Measurements from ENCODE around the gene GPC5. TPM values are rescaled to one million over a fixed set of nuclear protein-coding genes. Genes with fewer than 3 reads are reported as not detected.

Gene GPC5
- total RNA-seq, 3 donors from 2014 or later, result 0.51 to 1.2 TPM; not detected in 1

DNA sequence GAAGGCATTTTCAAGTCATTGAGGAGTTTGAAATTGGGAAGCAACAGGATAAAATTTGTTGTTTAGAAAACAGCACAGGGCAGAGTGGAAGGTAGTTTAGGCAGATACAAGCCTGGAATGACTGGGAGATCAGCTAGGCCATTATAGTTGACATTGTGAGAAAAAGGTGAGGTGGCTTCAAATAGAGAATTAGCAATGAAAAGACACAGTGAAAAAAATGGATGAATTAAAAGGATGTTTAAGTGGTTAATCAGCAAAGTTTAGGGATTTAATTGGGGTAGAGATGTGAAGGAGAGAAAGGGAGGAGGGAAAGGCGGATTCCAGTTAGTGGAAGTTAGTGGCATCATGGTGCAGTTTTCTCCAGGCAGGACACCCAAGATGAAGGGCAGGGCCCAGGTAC, 1257.7 kb downstream of the GPC5 start:
- TF ChIP-seq, protein P1, sequence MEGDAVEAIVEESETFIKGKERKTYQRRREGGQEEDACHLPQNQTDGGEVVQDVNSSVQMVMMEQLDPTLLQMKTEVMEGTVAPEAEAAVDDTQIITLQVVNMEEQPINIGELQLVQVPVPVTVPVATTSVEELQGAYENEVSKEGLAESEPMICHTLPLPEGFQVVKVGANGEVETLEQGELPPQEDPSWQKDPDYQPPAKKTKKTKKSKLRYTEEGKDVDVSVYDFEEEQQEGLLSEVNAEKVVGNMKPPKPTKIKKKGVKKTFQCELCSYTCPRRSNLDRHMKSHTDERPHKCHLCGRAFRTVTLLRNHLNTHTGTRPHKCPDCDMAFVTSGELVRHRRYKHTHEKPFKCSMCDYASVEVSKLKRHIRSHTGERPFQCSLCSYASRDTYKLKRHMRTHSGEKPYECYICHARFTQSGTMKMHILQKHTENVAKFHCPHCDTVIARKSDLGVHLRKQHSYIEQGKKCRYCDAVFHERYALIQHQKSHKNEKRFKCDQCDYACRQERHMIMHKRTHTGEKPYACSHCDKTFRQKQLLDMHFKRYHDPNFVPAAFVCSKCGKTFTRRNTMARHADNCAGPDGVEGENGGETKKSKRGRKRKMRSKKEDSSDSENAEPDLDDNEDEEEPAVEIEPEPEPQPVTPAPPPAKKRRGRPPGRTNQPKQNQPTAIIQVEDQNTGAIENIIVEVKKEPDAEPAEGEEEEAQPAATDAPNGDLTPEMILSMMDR (IDR thresholded peaks at IDR 0.05), result no peak
- no peaks in the 10 kb centered on the region for H3K4me1 ChIP-seq (ENCODE audit: low read depth)
- no peaks in the 10 kb centered on the region for H3K36me3 ChIP-seq (ENCODE audit: low read depth)
- ATAC-seq (no peak), DNase-seq (no peak)
- intact Hi-C loops (cut with DNase I, micrococcal nuclease), result no loop called here
- H3K4me3 ChIP-seq, result no peak overlapping the region
- no peaks in the 10 kb centered on the region for H3K9me3 ChIP-seq

GRCh38 chr13:92656648-92657047, 1258.2 kb downstream of the GPC5 start:
- Histone ChIP-seq H3K4me3 (no peak overlapping the region), H3K36me3 (ENCODE audit: low read depth) (no peaks in the 10 kb centered on the region), H3K4me1 (ENCODE audit: low read depth) (no peaks in the 10 kb centered on the region), H3K9me3 (no peaks in the 10 kb centered on the region)
- TF ChIP-seq, protein P1 (IDR thresholded peaks at IDR 0.05), result no peak
- DNase-seq (no peak), ATAC-seq (no peak)
- intact Hi-C loops (cut with DNase I, micrococcal nuclease), result no loop called here

DNA sequence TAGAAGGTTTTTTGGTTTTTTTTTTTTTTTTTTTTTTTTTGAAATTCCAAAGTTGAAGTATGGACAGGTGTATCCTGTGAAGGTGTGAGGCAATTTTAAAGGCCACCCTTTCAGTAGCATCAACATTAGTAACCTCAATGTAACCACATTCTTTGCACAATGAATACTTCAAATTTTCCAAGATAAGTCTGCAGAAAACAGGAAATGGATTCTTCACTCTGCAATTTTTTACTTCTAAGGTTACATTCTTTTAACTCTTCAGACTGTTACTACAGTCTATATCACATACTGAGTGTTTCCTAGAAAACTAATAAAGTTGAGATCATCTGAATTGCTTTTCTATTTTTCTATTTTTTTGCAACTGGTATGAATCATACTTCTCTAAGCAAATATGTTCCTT, 1259.1 kb downstream of the GPC5 start:
- Histone ChIP-seq H3K4me1 (ENCODE audit: low read depth) (no peaks in the 10 kb centered on the region), H3K36me3 (ENCODE audit: low read depth) (no peaks in the 10 kb centered on the region), H3K4me3 (no peak overlapping the region), H3K9me3 (no peaks in the 10 kb centered on the region)
- ATAC-seq, result no peak
- intact Hi-C loops (cut with DNase I, micrococcal nuclease), result no loop called here
- TF ChIP-seq, protein P1 (IDR thresholded peaks at IDR 0.05), result no peak
- no peak for DNase-seq

DNA sequence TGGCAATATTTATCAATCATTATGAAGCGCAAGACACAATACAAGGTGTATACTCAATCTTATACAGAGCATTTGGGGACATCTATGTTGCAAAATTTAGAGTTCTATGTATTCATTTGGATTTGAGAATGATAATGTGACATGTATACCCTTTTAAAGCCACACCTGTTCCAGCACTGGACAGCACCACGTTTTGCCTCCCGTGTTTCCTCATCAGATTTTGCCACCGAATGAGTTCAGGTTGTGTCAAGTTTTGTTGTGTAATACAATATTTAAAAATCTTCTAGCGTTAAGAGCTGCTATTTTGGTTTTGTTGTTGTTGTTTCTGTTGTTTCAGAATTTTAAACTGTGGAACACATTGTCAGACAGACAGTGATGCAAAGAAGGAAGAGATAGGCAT, 1259.9 kb downstream of the GPC5 start:
- H3K4me3 ChIP-seq, result no peak overlapping the region
- H3K36me3 ChIP-seq (ENCODE audit: low read depth), result no peaks in the 10 kb centered on the region
- no peak for DNase-seq
- intact Hi-C loops (cut with DNase I, micrococcal nuclease), result no loop called here
- TF ChIP-seq, protein P1 (IDR thresholded peaks at IDR 0.05), result no peak
- no peaks in the 10 kb centered on the region for H3K9me3 ChIP-seq
- ATAC-seq, result no peak
- no peaks in the 10 kb centered on the region for H3K4me1 ChIP-seq (ENCODE audit: low read depth)

DNA sequence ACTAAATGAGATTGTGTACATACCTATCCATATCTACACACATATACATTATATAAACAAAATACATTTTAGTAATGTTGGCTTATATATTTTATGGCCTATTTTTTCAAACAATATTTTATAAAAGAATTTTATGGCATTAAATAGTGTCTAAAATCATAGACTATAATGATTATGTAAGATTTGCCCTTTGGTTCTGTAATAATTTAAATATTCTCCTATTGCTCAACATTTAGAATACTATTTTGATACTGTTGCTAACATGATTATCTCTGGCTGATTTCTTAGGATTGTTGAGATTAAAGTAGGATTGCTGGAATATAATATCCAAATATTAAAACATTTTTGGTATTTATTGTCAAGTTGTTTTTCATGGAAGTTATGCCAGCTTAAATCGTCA, 1263.0 kb downstream of the GPC5 start:
- TF ChIP-seq, protein P1 (IDR thresholded peaks at IDR 0.05), result no peak
- Histone ChIP-seq H3K4me1 (ENCODE audit: low read depth) (no peaks in the 10 kb centered on the region), H3K4me3 (no peak overlapping the region), H3K9me3 (no peaks in the 10 kb centered on the region), H3K36me3 (ENCODE audit: low read depth) (no peaks in the 10 kb centered on the region)
- intact Hi-C loops (cut with DNase I, micrococcal nuclease), result no loop called here
- ATAC-seq (no peak), DNase-seq (no peak)

GRCh38 chr13:92668157-92668556, 1269.7 kb downstream of the GPC5 start:
- no peaks in the 10 kb centered on the region for H3K36me3 ChIP-seq (ENCODE audit: low read depth)
- no peaks in the 10 kb centered on the region for H3K9me3 ChIP-seq
- intact Hi-C loops (cut with DNase I, micrococcal nuclease), result no loop called here
- TF ChIP-seq, protein P1 (IDR thresholded peaks at IDR 0.05), result no peak
- ATAC-seq, result no peak
- no peaks in the 10 kb centered on the region for H3K4me1 ChIP-seq (ENCODE audit: low read depth)
- DNase-seq, result no peak
- H3K4me3 ChIP-seq, result no peak overlapping the region

Data from mucosa of descending colon (tissue), 3 donors.